GM21723 (cell line): ENCODE data around the gene KIR3DL3.
"Not testable (repeated sequence)": the region's sequence is repeated elsewhere in the genome, so short reads cannot be mapped to it uniquely, and the experiment has no call there.

Experiments
- ATAC-seq: cut with Tn5 transposase; IDR thresholded peaks from one replicate; pipeline ENCODE4 v1.9.1; 2021; ENCODE audit warnings: mild to moderate bottlenecking, moderate library complexity; ENCODE audit not compliant: unreplicated experiment

KIR3DL3 gene

GRCh38 chr19:54775830-54776229 lies 51.6 kb downstream of the KIR3DL3 start:
- not testable (repeated sequence) for ATAC-seq

DNA sequence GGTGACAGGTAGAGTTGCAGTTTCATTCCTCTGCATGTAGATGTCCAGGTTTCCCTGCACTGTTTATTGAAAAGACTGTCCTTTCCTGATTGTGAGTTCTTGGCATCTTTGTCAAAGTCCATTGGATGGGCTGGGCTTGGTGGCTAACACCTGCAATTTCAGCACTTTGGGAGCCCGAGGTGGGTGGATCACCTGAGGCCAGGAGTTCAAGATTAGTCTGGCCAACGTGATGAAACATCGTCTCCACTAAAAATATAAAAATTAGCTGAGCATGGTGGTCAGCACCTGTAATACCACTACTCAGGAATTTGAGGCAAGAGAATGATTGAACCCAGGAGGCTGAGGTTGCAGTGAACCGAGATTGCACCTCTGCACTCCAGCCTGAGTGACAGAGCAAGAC lies 53.6 kb downstream of the KIR3DL3 start:
- ATAC-seq, result not testable (repeated sequence)

DNA sequence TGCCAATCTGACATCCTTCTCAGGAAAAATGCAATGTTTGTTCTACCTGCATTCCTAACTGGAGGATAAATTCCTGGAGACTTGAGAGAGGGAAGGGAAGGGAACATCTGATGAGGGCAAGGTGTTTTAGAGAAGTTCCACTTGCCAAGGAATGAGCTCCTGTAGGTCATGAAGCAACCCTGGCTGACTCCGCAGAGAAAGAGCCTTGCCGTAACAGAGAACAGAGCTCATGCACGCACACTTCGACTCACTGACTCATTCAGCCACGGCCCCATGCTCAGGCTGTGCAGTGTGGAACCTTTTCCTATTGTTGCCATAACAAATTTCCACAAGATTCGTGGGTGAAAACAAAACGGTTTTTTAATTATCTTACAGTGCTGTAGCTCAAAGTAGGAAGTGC lies 54.7 kb downstream of the KIR3DL3 start:
- ATAC-seq, result not testable (repeated sequence)

DNA sequence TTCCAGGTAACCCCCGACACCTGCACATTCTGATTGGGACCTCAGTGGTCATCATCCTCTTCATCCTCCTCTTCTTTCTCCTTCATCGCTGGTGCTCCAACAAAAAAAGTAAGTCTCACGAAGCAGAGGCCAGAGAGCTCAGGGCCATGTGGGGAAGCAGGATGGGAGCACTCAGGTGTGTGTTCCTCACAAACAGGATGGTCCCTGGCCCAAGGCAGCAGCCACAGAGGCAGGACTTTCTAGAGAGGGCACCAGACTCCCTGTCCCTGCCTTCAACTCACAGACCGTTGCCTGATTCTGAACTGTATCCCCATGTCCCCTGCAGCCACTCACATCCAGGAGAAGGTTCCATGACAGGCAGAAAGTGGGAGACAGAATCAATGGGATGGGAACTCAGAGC lies 58.7 kb downstream of the KIR3DL3 start:
- not testable (repeated sequence) for ATAC-seq
